H1 (cell line): ENCODE results near the gene PRDM5. TPM values are rescaled to one million over a fixed set of nuclear protein-coding genes. Genes with fewer than 3 reads are reported as not detected.
"Not testable (repeated sequence)": the region's sequence is repeated elsewhere in the genome, so short reads cannot be mapped to it uniquely, and the experiment has no call there.

Experiments used
- CTCF ChIA-PET: fragments of 300-600 bp; sonication (Branson Sonifier 250); formaldehyde crosslinking; loops from one replicate; lab custom pipeline; 2021; ENCODE audit not compliant: partially characterized antibody; lab: Charles Lee
- POLR2A ChIA-PET: fragments of 300-600 bp; sonication (Branson Sonifier 250); formaldehyde crosslinking; loops from one replicate; lab custom pipeline; 2021; ENCODE audit warnings: inconsistent platforms; ENCODE audit not compliant: partially characterized antibody; lab: Charles Lee
- DNase-seq, 2 experiments: peaks; one replicate each; pipeline versions ENCODE4 v3.0.0 to v3.0.0-alpha.2; 2010 to 2022; ENCODE audit warnings: low spot score in 2 of 2, low read depth in 1 of 2, mixed read lengths in 1 of 2
- FAIRE-seq: peaks from 2 replicates; lab custom pipeline; 2011; peaks lifted over from hg19 to GRCh38; lab: Jason Lieb, UNC
- H2AFZ ChIP-seq: 2 replicates; pipeline ENCODE4 v1.8.1; 2012; ENCODE audit warnings: low read length, inconsistent platforms
- H2AK5ac ChIP-seq: 2 replicates; pipeline ENCODE4 v1.6.1; 2013; ENCODE audit warnings: low read depth, low read length
- H2BK120ac ChIP-seq: replicated peaks from 2 replicates; pipeline ENCODE3; 2013; ENCODE audit warnings: low read depth, low read length, inconsistent platforms
- H2BK12ac ChIP-seq: 2 replicates; pipeline ENCODE4 v1.6.1; 2013; ENCODE audit warnings: low read depth, low read length
- H2BK15ac ChIP-seq: 2 replicates; pipeline ENCODE4 v1.6.1; 2013; ENCODE audit warnings: low read length
- H2BK20ac ChIP-seq: 2 replicates; pipeline ENCODE4 v1.6.1; 2013; ENCODE audit warnings: low read length
- H2BK5ac ChIP-seq: 2 replicates; pipeline ENCODE4 v1.6.1; 2013; ENCODE audit warnings: low read depth, low read length
- H3K14ac ChIP-seq: 2 replicates; pipeline ENCODE4 v1.6.1; 2013; ENCODE audit warnings: inconsistent platforms; ENCODE audit not compliant: insufficient read length
- H3K18ac ChIP-seq: 2 replicates; pipeline ENCODE4 v1.6.1; 2013; ENCODE audit warnings: low read length; ENCODE audit errors: extremely low read depth
- H3K23ac ChIP-seq: 2 replicates; pipeline ENCODE4 v1.6.1; 2013; ENCODE audit warnings: inconsistent platforms; ENCODE audit not compliant: insufficient read length
- H3K23me2 ChIP-seq: 2 replicates; pipeline ENCODE4 v1.6.1; 2013; ENCODE audit warnings: low read depth, low read length
- H3K27ac ChIP-seq: 2 replicates; pipeline ENCODE4 v1.6.1; 2011; ENCODE audit warnings: low read depth, low read length, inconsistent platforms
- H3K27me3 ChIP-seq, 4 experiments: replicated peaks in 1 of 4; 1 replicate in 1 of 4; 2 replicates in 3 of 4; pipeline versions ENCODE4 v1.6.1 to v1.8.1; 2011 to 2013; ENCODE audit warnings: low read length in 3 of 4, mild to moderate bottlenecking in 3 of 4, inconsistent platforms in 2 of 4, mixed read lengths in 2 of 4, moderate library complexity in 1 of 4; ENCODE audit not compliant: control insufficient read depth in 3 of 4, insufficient read depth in 3 of 4; ENCODE audit errors: extremely low read depth in 1 of 4
- H3K36me3 ChIP-seq, 4 experiments: 2 replicates each; pipeline versions ENCODE4 v1.6.1 to v1.8.1; 2011 to 2013; ENCODE audit warnings: mild to moderate bottlenecking in 4 of 4, low read length in 3 of 4, moderate library complexity in 2 of 4, control low read depth in 1 of 4, inconsistent platforms in 1 of 4; ENCODE audit not compliant: insufficient read depth in 4 of 4, control insufficient read depth in 2 of 4
- H3K4ac ChIP-seq: replicated peaks from 2 replicates; pipeline ENCODE3; 2013; ENCODE audit warnings: low read length, low read depth, mixed read lengths, inconsistent platforms; ENCODE audit not compliant: insufficient read length
- H3K4me1 ChIP-seq, 4 experiments: replicated peaks in 1 of 4; 1 replicate in 1 of 4; 2 replicates in 3 of 4; pipeline versions ENCODE4 v1.6.1 to v1.8.1; 2011 to 2013; ENCODE audit warnings: low read length in 3 of 4, inconsistent platforms in 2 of 4, mixed read lengths in 1 of 4; ENCODE audit not compliant: insufficient read depth in 4 of 4, control insufficient read depth in 3 of 4
- H3K4me2 ChIP-seq, 2 experiments: 2 replicates each; pipeline versions ENCODE4 v1.6.1 to v1.8.1; 2011 to 2013; ENCODE audit warnings: low read depth in 2 of 2, low read length in 2 of 2, control low read depth in 1 of 2, inconsistent platforms in 1 of 2, mild to moderate bottlenecking in 1 of 2; ENCODE audit not compliant: insufficient read depth in 1 of 2
- H3K4me3 ChIP-seq, 4 experiments: fragments of 200-600, 300-600 bp in 1 of 4; sonication (generic), shearing (Covaris generic), sonication (Bioruptor Twin) in 1 of 4; 2 replicates each; pipeline versions ENCODE4 v1.5.1 to v1.8.1; 2011 to 2016; ENCODE audit warnings: low read length in 4 of 4, low read depth in 3 of 4, control low read depth in 2 of 4, inconsistent platforms in 2 of 4, mild to moderate bottlenecking in 2 of 4, mixed read lengths in 1 of 4, moderate library complexity in 1 of 4; ENCODE audit not compliant: insufficient read depth in 2 of 4; ENCODE audit errors: extremely low read depth in 1 of 4
- H3K56ac ChIP-seq: replicated peaks from 2 replicates; pipeline ENCODE3; 2013; ENCODE audit warnings: low read depth, mild to moderate bottlenecking, mixed read lengths, low read length, inconsistent platforms; ENCODE audit not compliant: insufficient read length
- H3K79me1 ChIP-seq: 2 replicates; pipeline ENCODE4 v1.6.1; 2013; ENCODE audit warnings: low read depth, low read length, control low read depth
- H3K79me2 ChIP-seq, 2 experiments: 2 replicates each; pipeline versions ENCODE4 v1.6.1 to v1.8.1; 2012 to 2013; ENCODE audit warnings: low read length in 2 of 2, mild to moderate bottlenecking in 2 of 2, inconsistent platforms in 1 of 2; ENCODE audit not compliant: insufficient read depth in 2 of 2, control insufficient read depth in 1 of 2
- H3K9ac ChIP-seq, 4 experiments: replicated peaks in 1 of 4; 1 replicate in 1 of 4; 2 replicates in 3 of 4; pipeline versions ENCODE4 v1.6.1 to v1.8.1; 2011 to 2013; ENCODE audit warnings: low read depth in 3 of 4, low read length in 3 of 4, control low read depth in 2 of 4, mild to moderate bottlenecking in 2 of 4, moderate library complexity in 2 of 4, inconsistent platforms in 1 of 4; ENCODE audit errors: extremely low read depth in 1 of 4
- H3K9me3 ChIP-seq, 2 experiments: 2 replicates each; pipeline versions ENCODE4 v1.6.1 to v1.8.1; 2012 to 2013; ENCODE audit warnings: mild to moderate bottlenecking in 2 of 2, moderate library complexity in 2 of 2, control low read depth in 1 of 2, inconsistent platforms in 1 of 2, low read depth in 1 of 2, low read length in 1 of 2, mixed read lengths in 1 of 2; ENCODE audit not compliant: insufficient read depth in 2 of 2
- H4K20me1 ChIP-seq, 2 experiments: replicated peaks in 1 of 2; 2 replicates each; pipeline versions ENCODE3 to v1.8.1; 2011 to 2013; ENCODE audit warnings: inconsistent platforms in 2 of 2, low read length in 2 of 2, mild to moderate bottlenecking in 1 of 2; ENCODE audit not compliant: insufficient read depth in 2 of 2, control insufficient read depth in 1 of 2
- H4K5ac ChIP-seq: 2 replicates; pipeline ENCODE4 v1.6.1; 2013; ENCODE audit warnings: low read length, low read depth, mixed read lengths, inconsistent platforms; ENCODE audit not compliant: insufficient read length
- H4K8ac ChIP-seq: 2 replicates; pipeline ENCODE4 v1.8.0; 2013; ENCODE audit warnings: mild to moderate bottlenecking, moderate library complexity, low read length, inconsistent platforms; ENCODE audit not compliant: insufficient read depth; ENCODE audit errors: extremely low read depth
- H4K91ac ChIP-seq: replicated peaks from 2 replicates; pipeline ENCODE3; 2013; ENCODE audit warnings: low read length, mixed read lengths, inconsistent platforms; ENCODE audit not compliant: insufficient read length
- WGBS, 2 experiments: shearing (Covaris generic) in 1 of 2; methylation state at CpG; one replicate each; pipeline versions ENCODE4 v1.1.6 to v1.1.7; 2013 to 2015; ENCODE audit warnings: low lambda C conversion rate in 2 of 2, mixed read lengths in 2 of 2, inconsistent platforms in 1 of 2, low coverage in 1 of 2, missing lambda C conversion rate in 1 of 2; ENCODE audit not compliant: insufficient replicate concordance in 2 of 2, insufficient coverage in 1 of 2, insufficient read length in 1 of 2; ENCODE audit errors: extremely low coverage in 1 of 2, missing lambda C conversion rate in 1 of 2; 5-methylcytosine and 5-hydroxymethylcytosine counted together
- polyA plus RNA-seq, 7 experiments: library from polyadenylated mRNA; depleted of rRNA in 3 of 7; stranded (reverse) in 5 of 7; unstranded in 2 of 7; fragments of >200 nt in 5 of 7; fragments of 200-250 nt in 2 of 7; gene quantifications; 1 replicate in 5 of 7; 2 replicates in 1 of 7; 4 replicates in 1 of 7; pipeline versions ENCODE4 v1.2.1 to v1.2.3, GENCODE V29; 2011 to 2013; ENCODE audit warnings: missing spikeins in 2 of 7, mixed read lengths in 2 of 7
- small RNA-seq: library from polyadenylated mRNA; stranded (forward); fragments of <200 nt; extraction: miRNeasy Mini kit (QIAGEN cat#:217004); gene quantifications from one replicate; pipeline ENCODE3, GENCODE V24; 2013; ENCODE audit not compliant: insufficient read depth
- total RNA-seq: library from RNA; stranded (reverse); fragmentation: NEBNext Ultra II Directional; extraction: Animal tissue kit (Norgen Biotek cat#: 25700); gene quantifications from 2 replicates; pipeline ENCODE4 v1.2.1, GENCODE V29; 2021

Gene PRDM5
- total and polyA plus RNA-seq, 2 of the 8 experiments (the other 6 are each of a cell fraction or from before 2014, with no cell fraction given): 8.2 to 23.4 TPM

DNA sequence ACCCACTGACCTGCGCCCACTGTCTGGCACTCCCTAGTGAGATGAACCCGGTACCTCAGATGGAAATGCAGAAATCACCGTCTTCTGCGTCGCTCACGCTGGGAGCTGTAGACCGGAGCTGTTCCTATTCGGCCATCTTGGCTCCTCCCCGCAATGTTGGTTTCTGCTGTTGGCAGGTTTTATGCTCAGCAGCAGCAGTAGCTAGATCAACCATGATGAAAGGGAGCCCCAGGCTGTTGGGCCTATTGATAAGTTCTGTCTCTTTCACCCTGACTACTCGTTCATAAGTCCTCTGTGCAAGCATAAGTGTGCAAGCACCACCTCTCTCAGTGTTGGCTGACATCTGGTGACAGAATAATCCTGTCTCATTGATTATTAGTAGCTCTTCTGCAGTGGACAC is 274.2 kb downstream of the PRDM5 start:
- H3K9me3 ChIP-seq, H3K4ac ChIP-seq, H3K14ac ChIP-seq, H2BK5ac ChIP-seq, H3K79me1 ChIP-seq, FAIRE-seq, H3K23ac ChIP-seq, H3K36me3 ChIP-seq, H4K20me1 ChIP-seq, H3K27me3 ChIP-seq, H3K23me2 ChIP-seq, H2BK20ac ChIP-seq, DNase-seq, H4K5ac ChIP-seq, H2BK15ac ChIP-seq, H3K79me2 ChIP-seq, H3K4me1 ChIP-seq, H2AK5ac ChIP-seq, H3K56ac ChIP-seq, H3K9ac ChIP-seq: not testable (repeated sequence)
- peak overlapping the region; percentile 42; the same call in 1 of the 2 replicates for H2AFZ ChIP-seq
- ChIA-PET CTCF (interaction anchor here (0.9 to 1.8 kb wide), 4 partner anchors 9 to 421 kb away, joined by 3 to 6 read pairs (median 4); no protein-coding TSS in a partner anchor), POLR2A (interaction anchor here (0.9 to 1.6 kb wide), 3 partner anchors 9 to 139 kb away, joined by 3 to 4 read pairs (median 3); no protein-coding TSS in a partner anchor)
- H3K27ac ChIP-seq: 0 out of 2 replicates have a peak overlapping the region, but pooled peaks have one; percentile 25
- H3K18ac ChIP-seq: peak overlapping the region; percentile 71; the same call in 1 of the 2 replicates
- peak overlapping the region in 1 of 2 experiments; percentile 46; a peak in 2 of 4 replicates for H3K4me2 ChIP-seq
- H2BK12ac ChIP-seq: 0 out of 2 replicates have a peak overlapping the region, but pooled peaks have one; percentile 22
- peak overlapping the region; percentile 69 for H2BK120ac ChIP-seq
- peak overlapping the region; percentile 45; the same call in 1 of the 2 replicates for H4K8ac ChIP-seq
- 96% methylated on average over 8 of the region's 10 CpGs; no CpG with 5 or more reads in 1 of the 2 experiments for WGBS, 2 experiments
- peak overlapping the region in 1 of 4 experiments; percentile 18; a peak in 1 of 8 replicates for H3K4me3 ChIP-seq
- H4K91ac ChIP-seq: peak overlapping the region; percentile 61

Small RNAs within 50 kb of the gene (small RNA-seq; reads per million reads assigned to genes)
- gene RNU6-550P: not detected

Other genes starting within 250 kb of the PRDM5 start
- gene NDNF, start 149.8 kb upstream of the PRDM5 start, total RNA-seq: 1.6 and 1.8 TPM in 2 replicates
- gene NDNF, start 149.8 kb upstream of the PRDM5 start, polyA plus RNA-seq (2011; rRNA removed): 0.50 and 0.70 TPM in 2 replicates
- not detected in 2 replicates for gene TNIP3, start 241.6 kb upstream of the PRDM5 start, total RNA-seq
- not detected in 2 replicates for gene TNIP3, start 241.6 kb upstream of the PRDM5 start, polyA plus RNA-seq (2011; rRNA removed)